ENCODE data around the gene KHDC3L. TPM values are rescaled to one million over a fixed set of nuclear protein-coding genes. Genes with fewer than 3 reads are reported as not detected.

The KHDC3L gene
- total and polyA plus RNA-seq, 10 of the 15 experiments (the other 5 are each of a cell fraction or from before 2014, with no cell fraction given) = not detected

GRCh38 chr6:73395875-73396274 is 33.4 kb downstream of the KHDC3L start:
- intact Hi-C loops (cut with micrococcal nuclease; ENCODE audit: unreplicated experiment) (no loop called here), in situ Hi-C loops (cut with MboI) (no loop called here)
- Histone ChIP-seq H3K4me3 (no peak overlapping the region), H3K27me3 (replicated peaks in 1 of 2; ENCODE audit: control insufficient read depth in 2 of 2, insufficient read depth in 2 of 2, low read length in 1 of 2) (no peaks in the 10 kb centered on the region), H3K27ac (ENCODE audit: control insufficient read depth, insufficient read depth) (no peak overlapping the region), H3K4me2 (ENCODE audit: control insufficient read depth, insufficient read depth) (no peak overlapping the region), H3K79me2 (ENCODE audit: control insufficient read depth, insufficient read depth, low read length) (no peaks in the 10 kb centered on the region), H2AFZ (ENCODE audit: control insufficient read depth, low read depth, low read length) (no peak overlapping the region), H3K9me3 (replicated peaks; ENCODE audit: control insufficient read depth, insufficient read depth, low read length) (no peaks in the 10 kb centered on the region), H3K4me1 (ENCODE audit: control insufficient read depth, insufficient read depth, low read length) (no peaks in the 10 kb centered on the region), H4K20me1 (ENCODE audit: control insufficient read depth, insufficient read depth) (no peaks in the 10 kb centered on the region), H3K9ac (ENCODE audit: control insufficient read depth, insufficient read depth, low read length) (no peak overlapping the region), H3K36me3 (ENCODE audit: control insufficient read depth in 2 of 2, insufficient read depth in 2 of 2, low read length in 1 of 2) (no peaks in the 10 kb centered on the region)
- TF ChIP-seq TCF3 (IDR thresholded peaks at IDR 0.05; ENCODE audit: borderline replicate concordance, insufficient read depth, low read depth, low read length) (no peak), BHLHE40 (IDR thresholded peaks at IDR 0.05; ENCODE audit: borderline replicate concordance in 1 of 2, low read depth in 2 of 2, low read length in 1 of 2) (no peak), CBX3 (IDR thresholded peaks at IDR 0.05; ENCODE audit: borderline replicate concordance, low read depth) (no peak), ZSCAN29 (IDR thresholded peaks at IDR 0.05) (no peak), DPF2 (IDR thresholded peaks at IDR 0.05) (no peak), HCFC1 (IDR thresholded peaks at IDR 0.05; ENCODE audit: low read length) (no peak), SMC3 (IDR thresholded peaks at IDR 0.05; ENCODE audit: borderline replicate concordance, low read length) (no peak), ZBTB33 (IDR thresholded peaks at IDR 0.05) (no peak), HDGF (IDR thresholded peaks at IDR 0.05) (no peak), ESRRA (IDR thresholded peaks at IDR 0.05; ENCODE audit: low read length) (no peak)
- ATAC-seq (no peak), DNase-seq (ENCODE audit: low read depth, low spot score) (no peak), FAIRE-seq (no peak)
- POLR2A ChIA-PET = no interaction called here
- RAD21 ChIA-PET (ENCODE audit: unreplicated experiment) = no interaction called here
- BruUV-seq (replicated peaks) = no TSS peak
- CTCF ChIA-PET = interaction anchor here (0.7 to 1.1 kb wide), 2 partner anchors 213 to 257 kb away, joined by 3 to 4 read pairs; no protein-coding TSS in a partner anchor
- WGBS (ENCODE audit: insufficient coverage, insufficient replicate concordance, low lambda C conversion rate, missing lambda C conversion rate) = 88% methylated on average over 9 of the region's 10 CpGs
- SMC1A ChIA-PET (ENCODE audit: uncharacterized antibody, unreplicated experiment) = no interaction called here

Data from GM12878 (cell line).